ENCODE data around the gene IGF2R.

- TF ChIP-seq CTCF (IDR thresholded peaks at IDR 0.05) (peak in 2 of 4 experiments; percentile 40 to 43), POLR2AphosphoS5 (IDR thresholded peaks at IDR 0.05) (no peak), POLR2A (IDR thresholded peaks at IDR 0.05) (no peak)
Observed at GRCh38 chr6:159941286-159942113, 27.4 kb upstream of the IGF2R start.
